Myocyte (in vitro differentiated cells): ENCODE results near the gene PGBD2. TPM values are rescaled to one million over a fixed set of nuclear protein-coding genes. Genes with fewer than 3 reads are reported as not detected.
"Not testable (repeated sequence)": the region's sequence is repeated elsewhere in the genome, so short reads cannot be mapped to it uniquely, and the experiment has no call there.

Source experiments
- DNase-seq: peaks from one replicate; pipeline ENCODE4 v3.0.0-alpha.2; 2012; ENCODE audit warnings: low read depth
- total RNA-seq: library from RNA; depleted of rRNA; stranded (reverse); fragments of >200 nt; gene quantifications from 2 replicates; pipeline ENCODE4 v1.2.3, GENCODE V29; 2014

The PGBD2 gene
- total RNA-seq, 1 donor from 2014 or later, result 3.6 TPM

- DNase-seq, result peak; percentile 81
Observed at GRCh38 chr1:248924696-248925532, 18.9 kb downstream of the PGBD2 start.

DNA sequence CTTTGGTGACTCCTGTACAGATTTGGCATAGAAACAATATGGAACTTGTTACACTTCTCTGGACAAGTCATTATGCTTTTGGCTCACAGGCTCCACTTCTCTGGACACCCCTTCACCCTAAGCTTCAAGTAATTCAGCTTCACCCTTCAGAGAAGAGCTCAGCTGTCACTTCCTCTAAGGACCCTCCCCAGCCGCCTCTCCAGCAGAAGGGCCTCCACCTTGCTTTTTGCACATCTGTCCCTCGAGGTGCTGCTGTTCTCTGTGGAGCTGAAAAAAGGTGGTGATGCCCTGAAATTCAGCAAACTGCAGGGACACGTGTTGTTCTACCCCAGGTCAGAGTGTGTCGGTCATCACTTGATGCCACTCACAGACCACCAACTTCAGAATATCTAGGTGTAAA lies 19.8 kb downstream of the PGBD2 start:
- not testable (repeated sequence) for DNase-seq

- peak; percentile 74 for DNase-seq
Observed at GRCh38 chr1:248926401-248927182, 20.6 kb downstream of the PGBD2 start.

GRCh38 chr1:248927283-248927682 lies 21.2 kb downstream of the PGBD2 start:
- not testable (repeated sequence) for DNase-seq

- not testable (repeated sequence) for DNase-seq
Observed at GRCh38 chr1:248928122-248928521, 22.1 kb downstream of the PGBD2 start.

- DNase-seq, result not testable (repeated sequence)
Observed at GRCh38 chr1:248930037-248930436, 24.0 kb downstream of the PGBD2 start.

DNA sequence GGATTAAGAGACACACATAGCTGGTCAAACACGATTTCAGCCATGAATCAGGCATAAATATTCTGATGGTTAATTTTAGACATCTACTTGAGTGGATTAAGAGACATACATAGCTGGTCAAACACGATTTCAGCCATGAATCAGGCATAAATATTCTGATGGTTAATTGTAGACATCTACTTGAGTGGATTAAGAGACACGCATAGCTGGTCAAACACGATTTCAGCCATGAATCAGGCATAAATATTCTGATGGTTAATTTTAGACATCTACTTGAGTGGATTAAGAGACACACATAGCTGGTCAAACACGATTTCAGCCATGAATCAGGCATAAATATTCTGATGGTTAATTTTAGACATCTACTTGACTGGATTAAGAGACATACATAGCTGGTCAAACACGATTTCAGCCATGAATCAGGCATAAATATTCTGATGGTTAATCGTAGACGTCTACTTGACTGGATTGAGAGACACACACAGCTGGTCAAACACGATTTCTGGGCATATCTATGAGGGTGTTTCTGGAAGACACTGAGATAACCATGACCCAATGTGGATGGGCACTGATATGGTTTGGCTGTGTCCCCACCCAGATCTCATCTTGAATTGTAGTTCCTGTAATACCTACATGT lies 32.3 kb downstream of the PGBD2 start:
- not testable (repeated sequence) for DNase-seq

- DNase-seq, result not testable (repeated sequence)
Observed at GRCh38 chr1:248944134-248944999, 38.3 kb downstream of the PGBD2 start.

- DNase-seq, result not testable (repeated sequence)
Observed at GRCh38 chr1:248945000-248945423, 39.0 kb downstream of the PGBD2 start.

DNA sequence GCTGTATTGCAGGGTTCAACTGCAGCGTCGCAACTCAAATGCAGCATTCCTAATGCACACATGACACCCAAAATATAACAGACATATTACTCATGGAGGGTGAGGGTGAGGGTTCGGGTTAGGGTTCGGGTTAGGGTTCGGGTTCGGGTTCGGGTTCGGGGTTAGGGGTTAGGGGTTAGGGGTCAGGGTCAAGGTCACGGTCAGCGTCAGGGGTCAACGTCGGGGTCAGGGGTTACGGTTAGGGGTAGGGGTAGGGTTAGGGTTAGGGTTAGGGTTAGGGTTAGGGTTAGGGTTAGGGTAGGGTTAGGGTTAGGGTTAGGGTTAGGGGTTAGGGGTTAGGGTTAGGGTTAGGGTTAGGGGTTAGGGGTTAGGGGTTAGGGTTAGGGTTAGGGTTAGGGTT lies 39.4 kb downstream of the PGBD2 start:
- not testable (repeated sequence) for DNase-seq

DNA sequence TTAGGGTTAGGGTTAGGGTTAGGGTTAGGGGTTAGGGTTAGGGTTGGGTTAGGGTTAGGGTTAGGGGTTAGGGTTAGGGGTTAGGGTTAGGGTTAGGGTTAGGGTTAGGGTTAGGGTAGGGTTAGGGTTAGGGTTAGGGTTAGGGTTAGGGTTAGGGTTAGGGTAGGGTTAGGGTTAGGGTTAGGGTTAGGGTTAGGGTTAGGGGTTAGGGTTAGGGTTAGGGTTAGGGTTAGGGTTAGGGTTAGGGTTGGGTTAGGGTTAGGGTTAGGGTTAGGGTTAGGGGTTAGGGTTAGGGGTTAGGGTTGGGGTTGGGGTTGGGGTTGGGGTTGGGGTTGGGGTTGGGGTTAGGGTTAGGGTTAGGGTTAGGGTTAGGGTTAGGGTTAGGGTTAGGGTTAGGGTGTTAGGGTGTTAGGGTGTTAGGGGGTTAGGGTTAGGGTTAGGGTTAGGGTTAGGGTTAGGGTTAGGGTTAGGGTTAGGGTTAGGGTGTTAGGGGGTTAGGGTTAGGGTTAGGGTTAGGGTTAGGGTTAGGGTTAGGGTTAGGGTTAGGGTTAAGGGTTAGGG lies 39.9 kb downstream of the PGBD2 start:
- DNase-seq, result not testable (repeated sequence)

Other genes with a start within 250 kb of the PGBD2 start
- gene OR14I1, start 203.5 kb upstream of the PGBD2 start, total RNA-seq, result not detected in 2 replicates
- gene LYPD8, start 150.5 kb upstream of the PGBD2 start, total RNA-seq, result not detected in 2 replicates
- gene SH3BP5L, start 80.3 kb upstream of the PGBD2 start, total RNA-seq, result 26.5 and 30.9 TPM in 2 replicates
- gene ZNF672, start 68.0 kb upstream of the PGBD2 start, total RNA-seq, result 38.9 and 43.4 TPM in 2 replicates
- gene ZNF692, start 47.1 kb upstream of the PGBD2 start, total RNA-seq, result 54.0 and 61.7 TPM in 2 replicates